Gastroesophageal sphincter (tissue), 3 donors: ENCODE measurements around the gene RIC8A.

Source experiments
- CTCF ChIP-seq, 4 experiments: fragments of 200-600 bp in 2 of 4; fragments of 450-650 bp in 2 of 4; sonication (generic) in 1 of 4; IDR thresholded peaks; one replicate each; pipeline ENCODE4 v1.5.1; 2017 to 2019; ENCODE audit warnings: antibody characterized with exemption in 4 of 4, mild to moderate bottlenecking in 2 of 4, moderate library complexity in 2 of 4
- POLR2AphosphoS5 ChIP-seq: sonication (generic); formaldehyde crosslinking; IDR thresholded peaks from one replicate; pipeline ENCODE4 v1.6.1; 2017; ENCODE audit warnings: antibody characterized with exemption

- TF ChIP-seq CTCF (IDR thresholded peaks at IDR 0.05) (no peak), POLR2AphosphoS5 (no peak)
Measured at GRCh38 chr11:208917-209260, 1.4 kb downstream of the RIC8A start.
